ENCODE measurements around the gene GAS7.

The GAS7 gene

GRCh38 chr17:10091046-10091445 is 107.4 kb downstream of the GAS7 start:
- Histone ChIP-seq H3K4me3 (replicated peaks; ENCODE audit: insufficient read depth, low read length) (no peak overlapping the region), H3K27me3 (ENCODE audit: insufficient read depth, poor library complexity, severe bottlenecking) (no peaks in the 10 kb centered on the region), H3K27ac (replicated peaks) (no peak overlapping the region)
- no peak for DNase-seq (ENCODE audit: low read depth in 1 of 2, low spot score in 1 of 2)
- no peak for TF ChIP-seq POLR2AphosphoS5 (IDR thresholded peaks at IDR 0.05; ENCODE audit: low read depth)
- no peak for TF ChIP-seq REST (IDR thresholded peaks at IDR 0.05; ENCODE audit: insufficient replicate concordance, low read depth)
- no peak for TF ChIP-seq SPI1 (IDR thresholded peaks at IDR 0.05; ENCODE audit: borderline replicate concordance, low read depth)
- no peak for TF ChIP-seq CTCF (IDR thresholded peaks at IDR 0.05; ENCODE audit: insufficient read depth, low read length)
- no peak for TF ChIP-seq GABPA (IDR thresholded peaks at IDR 0.05; ENCODE audit: low read depth)

- no peak overlapping the region for H3K27ac ChIP-seq (replicated peaks)
- TF ChIP-seq CTCF (IDR thresholded peaks at IDR 0.05; ENCODE audit: insufficient read depth, low read length) = no peak
- DNase-seq (ENCODE audit: low read depth in 1 of 2, low spot score in 1 of 2) = peak in 1 of 2 experiments; percentile 7
Measured at GRCh38 chr17:10089196-10089804, 109.1 kb downstream of the GAS7 start.

GRCh38 chr17:10088444-10088843 is 110.0 kb downstream of the GAS7 start:
- H3K27ac ChIP-seq (replicated peaks) = no peak overlapping the region
- no peak overlapping the region for H3K4me3 ChIP-seq (replicated peaks; ENCODE audit: insufficient read depth, low read length)
- TF ChIP-seq REST (IDR thresholded peaks at IDR 0.05; ENCODE audit: insufficient replicate concordance, low read depth) (no peak), POLR2AphosphoS5 (IDR thresholded peaks at IDR 0.05; ENCODE audit: low read depth) (no peak), GABPA (IDR thresholded peaks at IDR 0.05; ENCODE audit: low read depth) (no peak), SPI1 (IDR thresholded peaks at IDR 0.05; ENCODE audit: borderline replicate concordance, low read depth) (no peak), CTCF (IDR thresholded peaks at IDR 0.05; ENCODE audit: insufficient read depth, low read length) (no peak)
- H3K27me3 ChIP-seq (ENCODE audit: insufficient read depth, poor library complexity, severe bottlenecking) = no peaks in the 10 kb centered on the region
- DNase-seq (ENCODE audit: low read depth in 1 of 2, low spot score in 1 of 2) = no peak

More at GRCh38 chr17:10089196-10089804, 109.1 kb downstream of the GAS7 start:
- no peak overlapping the region for H3K4me3 ChIP-seq (replicated peaks; ENCODE audit: insufficient read depth, low read length)
- no peaks in the 10 kb centered on the region for H3K27me3 ChIP-seq (ENCODE audit: insufficient read depth, poor library complexity, severe bottlenecking)

- DNase-seq (ENCODE audit: low read depth in 1 of 2, low spot score in 1 of 2) = peak in 1 of 2 experiments; percentile 65
- TF ChIP-seq CTCF (IDR thresholded peaks at IDR 0.05; ENCODE audit: insufficient read depth, low read length) (no peak), SPI1 (IDR thresholded peaks at IDR 0.05; ENCODE audit: borderline replicate concordance, low read depth) (no peak), REST (IDR thresholded peaks at IDR 0.05; ENCODE audit: insufficient replicate concordance, low read depth) (no peak), POLR2AphosphoS5 (IDR thresholded peaks at IDR 0.05; ENCODE audit: low read depth) (no peak), GABPA (IDR thresholded peaks at IDR 0.05; ENCODE audit: low read depth) (no peak)
- Histone ChIP-seq H3K4me3 (replicated peaks; ENCODE audit: insufficient read depth, low read length) (no peak overlapping the region), H3K27ac (replicated peaks) (peak overlapping the region; percentile 68), H3K27me3 (ENCODE audit: insufficient read depth, poor library complexity, severe bottlenecking) (no peaks in the 10 kb centered on the region)
Measured at GRCh38 chr17:10087355-10087754, 111.1 kb downstream of the GAS7 start.
